Coronary artery (tissue), 2 donors: ENCODE data around the gene NAV3.

Experiments used
- DNase-seq: peaks from one replicate; pipeline ENCODE4 v3.0.0-alpha.2; 2017; ENCODE audit warnings: low spot score
- H3K27ac ChIP-seq, 2 donors: fragments of 200-600 bp; sonication (generic); one replicate each; pipeline ENCODE4 v1.5.1; 2016 to 2019
- H3K4me3 ChIP-seq: fragments of 200-600 bp; sonication (generic); 2 replicates; pipeline ENCODE4 v1.5.1; 2016; ENCODE audit warnings: mild to moderate bottlenecking, moderate library complexity
- CTCF ChIP-seq: fragments of 200-600 bp; sonication (generic); IDR thresholded peaks from one replicate; pipeline ENCODE4 v1.5.1; 2019; ENCODE audit warnings: antibody characterized with exemption

The NAV3 gene

GRCh38 chr12:77893918-77894317 lies 63.2 kb downstream of the NAV3 start:
- no peak for TF ChIP-seq CTCF
- no peak for DNase-seq

GRCh38 chr12:77894556-77894955 lies 63.9 kb downstream of the NAV3 start:
- no peak for DNase-seq
- Histone ChIP-seq H3K4me3 (no peak overlapping the region), H3K27ac (no peak overlapping the region)
- TF ChIP-seq CTCF, result no peak

More at GRCh38 chr12:77893918-77894317, 63.2 kb downstream of the NAV3 start:
- Histone ChIP-seq H3K27ac (no peak overlapping the region), H3K4me3 (no peak overlapping the region)

GRCh38 chr12:77895699-77896098 lies 65.0 kb downstream of the NAV3 start:
- DNase-seq, result no peak
- TF ChIP-seq CTCF, result no peak

GRCh38 chr12:77907936-77908335 lies 77.2 kb downstream of the NAV3 start:
- no peak for DNase-seq
- TF ChIP-seq CTCF, result no peak
- Histone ChIP-seq H3K4me3 (no peak overlapping the region), H3K27ac (no peak overlapping the region)

More at GRCh38 chr12:77895699-77896098, 65.0 kb downstream of the NAV3 start:
- Histone ChIP-seq H3K4me3 (no peak overlapping the region), H3K27ac (no peak overlapping the region)

- no peak for TF ChIP-seq CTCF
- no peak overlapping the region for H3K4me3 ChIP-seq
- no peak for DNase-seq
- H3K27ac ChIP-seq, result no peak overlapping the region
These were observed 83.4 kb downstream of the NAV3 start for GRCh38 chr12:77914081-77914488.

- H3K27ac ChIP-seq, result no peak overlapping the region
- TF ChIP-seq CTCF, result no peak
- DNase-seq, result no peak
- no peak overlapping the region for H3K4me3 ChIP-seq
These were observed 84.4 kb downstream of the NAV3 start for GRCh38 chr12:77915071-77915600.

- Histone ChIP-seq H3K27ac (no peak overlapping the region), H3K4me3 (no peak overlapping the region)
- no peak for TF ChIP-seq CTCF
- DNase-seq, result no peak
These were observed 85.6 kb downstream of the NAV3 start for GRCh38 chr12:77916276-77916675.
